ENCODE results near the gene CDH13. TPM values are rescaled to one million over a fixed set of nuclear protein-coding genes. Genes with fewer than 3 reads are reported as not detected.

Gene CDH13
- total RNA-seq, 1 experiment from 2014 or later = 0.80 TPM

GRCh38 chr16:83433201-83433600, 806.4 kb downstream of the CDH13 start:
- no peaks in the 10 kb centered on the region for H3K36me3 ChIP-seq (replicated peaks; ENCODE audit: control insufficient read depth, insufficient read depth, low read length)
- no peak overlapping the region for H3K4me3 ChIP-seq (ENCODE audit: insufficient read depth, low read depth, low read length)
- no peak for DNase-seq

GRCh38 chr16:83437036-83437435, 810.3 kb downstream of the CDH13 start:
- H3K4me3 ChIP-seq (ENCODE audit: insufficient read depth, low read depth, low read length) = no peak overlapping the region
- H3K27me3 ChIP-seq (ENCODE audit: control insufficient read depth, insufficient read depth, low read length) = no peaks in the 10 kb centered on the region
- no peak for DNase-seq
- no peaks in the 10 kb centered on the region for H3K36me3 ChIP-seq (replicated peaks; ENCODE audit: control insufficient read depth, insufficient read depth, low read length)

More at GRCh38 chr16:83433201-83433600, 806.4 kb downstream of the CDH13 start:
- H3K27me3 ChIP-seq (ENCODE audit: control insufficient read depth, insufficient read depth, low read length) = no peaks in the 10 kb centered on the region

- no peak overlapping the region for H3K4me3 ChIP-seq (ENCODE audit: insufficient read depth, low read depth, low read length)
- no peaks in the 10 kb centered on the region for H3K27me3 ChIP-seq (ENCODE audit: control insufficient read depth, insufficient read depth, low read length)
- no peak for DNase-seq
- H3K36me3 ChIP-seq (replicated peaks; ENCODE audit: control insufficient read depth, insufficient read depth, low read length) = no peaks in the 10 kb centered on the region
These were observed 811.6 kb downstream of the CDH13 start for GRCh38 chr16:83438326-83438725.

- Histone ChIP-seq H3K27me3 (ENCODE audit: control insufficient read depth, insufficient read depth, low read length) (no peaks in the 10 kb centered on the region), H3K36me3 (replicated peaks; ENCODE audit: control insufficient read depth, insufficient read depth, low read length) (no peaks in the 10 kb centered on the region), H3K4me3 (ENCODE audit: insufficient read depth, low read depth, low read length) (no peak overlapping the region)
- no peak for DNase-seq
These were observed 812.6 kb downstream of the CDH13 start for GRCh38 chr16:83439412-83439811.

GRCh38 chr16:83441517-83441916, 814.7 kb downstream of the CDH13 start:
- no peaks in the 10 kb centered on the region for H3K36me3 ChIP-seq (replicated peaks; ENCODE audit: control insufficient read depth, insufficient read depth, low read length)
- DNase-seq = no peak
- H3K27me3 ChIP-seq (ENCODE audit: control insufficient read depth, insufficient read depth, low read length) = no peaks in the 10 kb centered on the region
- no peak overlapping the region for H3K4me3 ChIP-seq (ENCODE audit: insufficient read depth, low read depth, low read length)

GRCh38 chr16:83443972-83444371, 817.2 kb downstream of the CDH13 start:
- Histone ChIP-seq H3K4me3 (ENCODE audit: insufficient read depth, low read depth, low read length) (no peak overlapping the region), H3K27me3 (ENCODE audit: control insufficient read depth, insufficient read depth, low read length) (no peaks in the 10 kb centered on the region), H3K36me3 (replicated peaks; ENCODE audit: control insufficient read depth, insufficient read depth, low read length) (no peaks in the 10 kb centered on the region)
- no peak for DNase-seq

- no peaks in the 10 kb centered on the region for H3K36me3 ChIP-seq (replicated peaks; ENCODE audit: control insufficient read depth, insufficient read depth, low read length)
- DNase-seq = no peak
- H3K27me3 ChIP-seq (ENCODE audit: control insufficient read depth, insufficient read depth, low read length) = no peaks in the 10 kb centered on the region
- H3K4me3 ChIP-seq (ENCODE audit: insufficient read depth, low read depth, low read length) = no peak overlapping the region
These were observed 820.8 kb downstream of the CDH13 start for GRCh38 chr16:83447560-83447959.

- Histone ChIP-seq H3K27me3 (ENCODE audit: control insufficient read depth, insufficient read depth, low read length) (no peaks in the 10 kb centered on the region), H3K36me3 (replicated peaks; ENCODE audit: control insufficient read depth, insufficient read depth, low read length) (no peaks in the 10 kb centered on the region), H3K4me3 (ENCODE audit: insufficient read depth, low read depth, low read length) (no peak overlapping the region)
- no peak for DNase-seq
These were observed 823.1 kb downstream of the CDH13 start for GRCh38 chr16:83449861-83450260.

- no peaks in the 10 kb centered on the region for H3K27me3 ChIP-seq (ENCODE audit: control insufficient read depth, insufficient read depth, low read length)
- no peak overlapping the region for H3K4me3 ChIP-seq (ENCODE audit: insufficient read depth, low read depth, low read length)
- DNase-seq = no peak
- no peaks in the 10 kb centered on the region for H3K36me3 ChIP-seq (replicated peaks; ENCODE audit: control insufficient read depth, insufficient read depth, low read length)
These were observed 827.2 kb downstream of the CDH13 start for GRCh38 chr16:83453977-83454376.

GRCh38 chr16:83455716-83456115, 828.9 kb downstream of the CDH13 start:
- DNase-seq = no peak
- no peaks in the 10 kb centered on the region for H3K36me3 ChIP-seq (replicated peaks; ENCODE audit: control insufficient read depth, insufficient read depth, low read length)

GRCh38 chr16:83456934-83457333, 830.2 kb downstream of the CDH13 start:
- H3K36me3 ChIP-seq (replicated peaks; ENCODE audit: control insufficient read depth, insufficient read depth, low read length) = no peaks in the 10 kb centered on the region
- no peak for DNase-seq
- no peak overlapping the region for H3K4me3 ChIP-seq (ENCODE audit: insufficient read depth, low read depth, low read length)
- H3K27me3 ChIP-seq (ENCODE audit: control insufficient read depth, insufficient read depth, low read length) = no peaks in the 10 kb centered on the region

More at GRCh38 chr16:83455716-83456115, 828.9 kb downstream of the CDH13 start:
- no peaks in the 10 kb centered on the region for H3K27me3 ChIP-seq (ENCODE audit: control insufficient read depth, insufficient read depth, low read length)
- H3K4me3 ChIP-seq (ENCODE audit: insufficient read depth, low read depth, low read length) = no peak overlapping the region

GRCh38 chr16:83458612-83459011, 831.8 kb downstream of the CDH13 start:
- H3K4me3 ChIP-seq (ENCODE audit: insufficient read depth, low read depth, low read length) = no peak overlapping the region
- no peaks in the 10 kb centered on the region for H3K36me3 ChIP-seq (replicated peaks; ENCODE audit: control insufficient read depth, insufficient read depth, low read length)
- no peak for DNase-seq
- H3K27me3 ChIP-seq (ENCODE audit: control insufficient read depth, insufficient read depth, low read length) = no peaks in the 10 kb centered on the region

GRCh38 chr16:83464991-83465390, 838.2 kb downstream of the CDH13 start:
- H3K4me3 ChIP-seq (ENCODE audit: insufficient read depth, low read depth, low read length) = no peak overlapping the region
- H3K27me3 ChIP-seq (ENCODE audit: control insufficient read depth, insufficient read depth, low read length) = no peaks in the 10 kb centered on the region
- no peak for DNase-seq
- H3K36me3 ChIP-seq (replicated peaks; ENCODE audit: control insufficient read depth, insufficient read depth, low read length) = no peaks in the 10 kb centered on the region

GRCh38 chr16:83470416-83470815, 843.6 kb downstream of the CDH13 start:
- DNase-seq = no peak
- Histone ChIP-seq H3K4me3 (ENCODE audit: insufficient read depth, low read depth, low read length) (no peak overlapping the region), H3K36me3 (replicated peaks; ENCODE audit: control insufficient read depth, insufficient read depth, low read length) (no peaks in the 10 kb centered on the region), H3K27me3 (ENCODE audit: control insufficient read depth, insufficient read depth, low read length) (no peaks in the 10 kb centered on the region)

- Histone ChIP-seq H3K4me3 (ENCODE audit: insufficient read depth, low read depth, low read length) (no peak overlapping the region), H3K36me3 (replicated peaks; ENCODE audit: control insufficient read depth, insufficient read depth, low read length) (no peaks in the 10 kb centered on the region), H3K27me3 (ENCODE audit: control insufficient read depth, insufficient read depth, low read length) (no peaks in the 10 kb centered on the region)
- DNase-seq = no peak
These were observed 846.2 kb downstream of the CDH13 start for GRCh38 chr16:83472776-83473501.
